WI38 (cell line): ENCODE measurements around the gene NDOR1.

ENCODE experiments used
- H3K4me3 ChIP-seq: 2 replicates; pipeline ENCODE4 v1.5.1; 2011; ENCODE audit warnings: low read depth, mild to moderate bottlenecking, control low read depth, low read length
- CTCF ChIP-seq: IDR thresholded peaks from 2 replicates; pipeline ENCODE4 v1.5.1; 2012; ENCODE audit warnings: low read depth, mild to moderate bottlenecking, control low read depth, low read length

NDOR1 gene

GRCh38 chr9:137192448-137192780 lies 13.1 kb upstream of the NDOR1 start:
- no peak for TF ChIP-seq CTCF
- no peak overlapping the region for H3K4me3 ChIP-seq

GRCh38 chr9:137192859-137193258 lies 12.6 kb upstream of the NDOR1 start:
- TF ChIP-seq CTCF = no peak

GRCh38 chr9:137193771-137194170 lies 11.7 kb upstream of the NDOR1 start:
- H3K4me3 ChIP-seq = no peak overlapping the region
- no peak for TF ChIP-seq CTCF

More at GRCh38 chr9:137192859-137193258, 12.6 kb upstream of the NDOR1 start:
- H3K4me3 ChIP-seq = no peak overlapping the region

- no peak overlapping the region for H3K4me3 ChIP-seq
- no peak for TF ChIP-seq CTCF
These were observed 11.1 kb upstream of the NDOR1 start for GRCh38 chr9:137194388-137194787.

GRCh38 chr9:137194909-137195308 lies 10.6 kb upstream of the NDOR1 start:
- no peak overlapping the region for H3K4me3 ChIP-seq
- TF ChIP-seq CTCF = no peak

- no peak overlapping the region for H3K4me3 ChIP-seq
- no peak for TF ChIP-seq CTCF
These were observed 9.8 kb upstream of the NDOR1 start for GRCh38 chr9:137195525-137196220.

GRCh38 chr9:137198051-137198901 lies 7.2 kb upstream of the NDOR1 start:
- no peak for TF ChIP-seq CTCF
- peak overlapping the region; percentile 17; the same call in 1 of the 2 replicates for H3K4me3 ChIP-seq
